A549 (cell line): Measurements from ENCODE around the gene TRIM15. TPM values are rescaled to one million over a fixed set of nuclear protein-coding genes. Genes with fewer than 3 reads are reported as not detected.

Source experiments
- ATAC-seq, 2 experiments: fragments of 200-7000 bp in 1 of 2; fragments of >200 bp in 1 of 2; cut with Nextera tagmentation in 1 of 2; cut with Tn5 transposase in 1 of 2; 3 replicates each; pipeline versions ENCODE4 v1.8.0 to v1.9.1; 2018 to 2020; ENCODE audit warnings: mild to moderate bottlenecking in 1 of 2, moderate library complexity in 1 of 2
- CTCF ChIA-PET: fragments of 300-600 bp; sonication (Branson Sonifier 250); formaldehyde crosslinking; extraction: SDS; loops from one replicate; lab custom pipeline; 2021; ENCODE audit warnings: antibody characterized with exemption, inconsistent platforms; lab: Yijun Ruan, JAX
- POLR2A ChIA-PET: fragments of 350-600 bp; formaldehyde crosslinking; extraction: SDS; loops from one replicate; lab custom pipeline; 2021; ENCODE audit warnings: antibody characterized with exemption, inconsistent platforms; lab: Yijun Ruan, JAX
- DNase-seq, 2 experiments: peaks; one replicate each; pipeline versions ENCODE4 v3.0.0 to v3.0.0-alpha.2; 2011 to 2016; ENCODE audit warnings: low read depth in 1 of 2, low spot score in 1 of 2
- FAIRE-seq: peaks from 2 replicates; lab custom pipeline; 2011; peaks lifted over from hg19 to GRCh38; lab: Jason Lieb, UNC
- H3K27ac ChIP-seq, 2 experiments: fragments of >200 bp; sonication (Bioruptor Twin); formaldehyde crosslinking; 3 replicates each; pipeline ENCODE4 v1.5.1; 2016 to 2017
- H3K4me1 ChIP-seq: fragments of >200 bp; sonication (Bioruptor Twin); formaldehyde crosslinking; 3 replicates; pipeline ENCODE4 v1.6.1; 2016
- H3K4me2 ChIP-seq: fragments of >200 bp; sonication (Bioruptor Twin); formaldehyde crosslinking; 3 replicates; pipeline ENCODE4 v1.6.1; 2016
- H3K4me3 ChIP-seq: fragments of >200 bp; sonication (Bioruptor Twin); formaldehyde crosslinking; 3 replicates; pipeline ENCODE4 v1.5.1; 2016
- H3K9me3 ChIP-seq: fragments of >200 bp; sonication (Bioruptor Twin); formaldehyde crosslinking; 3 replicates; pipeline ENCODE4 v1.6.1; 2016
- CBX8 ChIP-seq: fragments of 200-600 bp; sonication (generic); IDR thresholded peaks from 2 replicates; pipeline ENCODE4 v1.6.1; 2016
- CHD2 ChIP-seq: fragments of 150-350 bp; IDR thresholded peaks from 2 replicates; pipeline ENCODE4 v1.6.1; 2014; ENCODE audit warnings: low read length; ENCODE audit not compliant: partially characterized antibody
- E2F6 ChIP-seq: IDR thresholded peaks from 2 replicates; pipeline ENCODE4 v1.6.1; 2012; ENCODE audit warnings: low read depth, borderline replicate concordance
- EHMT2 ChIP-seq: fragments of 200-600 bp; sonication (generic); IDR thresholded peaks from 2 replicates; pipeline ENCODE4 v1.6.1; 2016; ENCODE audit warnings: antibody characterized with exemption, low read depth, mild to moderate bottlenecking, moderate library complexity
- EP300 ChIP-seq, 2 experiments: fragments of >200 bp; sonication (Bioruptor Twin); formaldehyde crosslinking; IDR thresholded peaks; 2 replicates in 1 of 2; 3 replicates in 1 of 2; pipeline ENCODE4 v1.6.1; 2016 to 2017
- FOSB ChIP-seq: fragments of 250-450 bp; sonication (Bioruptor Pico); IDR thresholded peaks from 2 replicates; pipeline ENCODE4 v1.5.0; 2020; ENCODE audit warnings: mild to moderate bottlenecking, moderate library complexity
- HES2 ChIP-seq: fragments of >200 bp; sonication (Bioruptor Twin); formaldehyde crosslinking; IDR thresholded peaks from 2 replicates; pipeline ENCODE4 v1.6.1; 2016
- HEYL ChIP-seq: fragments of 250-450 bp; sonication (Bioruptor Pico); IDR thresholded peaks from 2 replicates; pipeline ENCODE4 v1.8.0; 2021; ENCODE audit warnings: mild to moderate bottlenecking, moderate library complexity
- HMGXB4 ChIP-seq: fragments of 250-450 bp; sonication (Bioruptor Pico); IDR thresholded peaks from 2 replicates; pipeline ENCODE4 v1.5.0; 2021; ENCODE audit warnings: mild to moderate bottlenecking, moderate library complexity, borderline replicate concordance
- JUN ChIP-seq, 2 experiments: fragments of >200 bp; sonication (Bioruptor Twin); formaldehyde crosslinking; IDR thresholded peaks; 2 replicates in 1 of 2; 3 replicates in 1 of 2; pipeline ENCODE4 v1.6.1; 2016 to 2017
- PHF8 ChIP-seq: fragments of 200-600 bp; sonication (generic); IDR thresholded peaks from 2 replicates; pipeline ENCODE4 v1.6.1; 2016; ENCODE audit warnings: low read depth, mild to moderate bottlenecking, antibody characterized with exemption, moderate library complexity, borderline replicate concordance
- RAD21 ChIP-seq, 2 experiments: fragments of >200 bp in 1 of 2; sonication (Bioruptor Twin) in 1 of 2; formaldehyde crosslinking in 1 of 2; IDR thresholded peaks in 1 of 2; conservative IDR thresholded peaks in 1 of 2; 2 replicates in 1 of 2; 3 replicates in 1 of 2; pipeline ENCODE4 v1.6.1; 2012 to 2018; ENCODE audit warnings: inconsistent platforms in 1 of 2
- RCOR1 ChIP-seq: fragments of 150-350 bp; IDR thresholded peaks from 2 replicates; pipeline ENCODE4 v1.6.1; 2014; ENCODE audit warnings: antibody characterized with exemption, low read length, low read depth
- RNF2 ChIP-seq: fragments of 200-600 bp; sonication (generic); IDR thresholded peaks from 2 replicates; pipeline ENCODE4 v1.6.1; 2016; ENCODE audit warnings: low read depth, mild to moderate bottlenecking, antibody characterized with exemption, moderate library complexity, borderline replicate concordance
- SMC3 ChIP-seq: fragments of >200 bp; sonication (Bioruptor Twin); formaldehyde crosslinking; IDR thresholded peaks from 3 replicates; pipeline ENCODE4 v1.6.1; 2018; ENCODE audit warnings: inconsistent platforms
- TFCP2L1 ChIP-seq: fragments of 250-450 bp; sonication (Bioruptor Pico); IDR thresholded peaks from 2 replicates; pipeline ENCODE4 v1.5.0; 2021; ENCODE audit warnings: mild to moderate bottlenecking
- ZC3H11A ChIP-seq: fragments of 450-650 bp; IDR thresholded peaks from 2 replicates; pipeline ENCODE4 v1.6.1; 2014; ENCODE audit warnings: antibody characterized with exemption, mild to moderate bottlenecking
- ZNF302 ChIP-seq: fragments of 250-450 bp; sonication (Bioruptor Pico); IDR thresholded peaks from 2 replicates; pipeline ENCODE4 v1.9.0; 2021; ENCODE audit warnings: inconsistent platforms, mild to moderate bottlenecking, moderate library complexity
- ZSCAN20 ChIP-seq: fragments of 250-450 bp; sonication (Bioruptor Pico); IDR thresholded peaks from 2 replicates; pipeline ENCODE4 v1.8.0; 2022; ENCODE audit warnings: mild to moderate bottlenecking, moderate library complexity
- WGBS: methylation state at CpG from one replicate; pipeline ENCODE4 v1.1.6; 2017; ENCODE audit errors: missing lambda C conversion rate; 5-methylcytosine and 5-hydroxymethylcytosine counted together
- polyA plus RNA-seq, 4 experiments: library from polyadenylated mRNA; depleted of rRNA in 3 of 4; stranded (reverse); fragments of >200 nt; fragmentation: RNase III in 1 of 4; extraction: RNeasy Plus Mini Kit Qiagen cat#74134 plus additional on column Dnase treatment in 1 of 4; gene quantifications; 2 replicates in 3 of 4; 3 replicates in 1 of 4; pipeline ENCODE4 v1.2.3, GENCODE V29; 2011 to 2017
- TF ChIP-seq, protein P1 (sequence below): fragments of >200 bp; sonication (Bioruptor Twin); formaldehyde crosslinking; IDR thresholded peaks from 3 replicates; pipeline ENCODE4 v1.5.1; 2016
- TF ChIP-seq, protein P2 (sequence below): IDR thresholded peaks from 2 replicates; pipeline ENCODE4 v1.6.1; 2012
- TF ChIP-seq, protein P3 (sequence below): fragments of 450-650 bp; IDR thresholded peaks from 2 replicates; pipeline ENCODE4 v1.6.1; 2014; ENCODE audit warnings: antibody characterized with exemption
- TF ChIP-seq, protein P4 (sequence below): fragments of >200 bp; sonication (Bioruptor Twin); formaldehyde crosslinking; IDR thresholded peaks from 3 replicates; pipeline ENCODE4 v1.6.1; 2016

Gene TRIM15
- polyA plus RNA-seq, 2 of the 4 experiments (the other 2 are of a cell fraction) = 0.09 to 0.37 TPM

- Histone ChIP-seq H3K4me2 (no peak overlapping the region), H3K27ac (no peak overlapping the region), H3K4me1 (no peaks in the 10 kb centered on the region), H3K9me3 (peaks cover 9% of the 10 kb centered on the region; the same call in 2 of the 3 replicates), H3K4me3 (no peak overlapping the region)
- no peak for DNase-seq
- ATAC-seq = no peak
- ChIA-PET POLR2A (no interaction called here), CTCF (no interaction called here)
- 32% methylated on average over 1 of the region's 1 CpG for WGBS
- TF ChIP-seq JUN (IDR thresholded peaks at IDR 0.05) = no peak
- no peak for TF ChIP-seq SMC3
- TF ChIP-seq ZSCAN20 (CRISPR knock-in tag) = no peak
- no peak for TF ChIP-seq RAD21 (conservative IDR thresholded peaks at IDR 0.05 in 1 of 2, IDR thresholded peaks at IDR 0.05 in 1 of 2)
- TF ChIP-seq, protein P1, sequence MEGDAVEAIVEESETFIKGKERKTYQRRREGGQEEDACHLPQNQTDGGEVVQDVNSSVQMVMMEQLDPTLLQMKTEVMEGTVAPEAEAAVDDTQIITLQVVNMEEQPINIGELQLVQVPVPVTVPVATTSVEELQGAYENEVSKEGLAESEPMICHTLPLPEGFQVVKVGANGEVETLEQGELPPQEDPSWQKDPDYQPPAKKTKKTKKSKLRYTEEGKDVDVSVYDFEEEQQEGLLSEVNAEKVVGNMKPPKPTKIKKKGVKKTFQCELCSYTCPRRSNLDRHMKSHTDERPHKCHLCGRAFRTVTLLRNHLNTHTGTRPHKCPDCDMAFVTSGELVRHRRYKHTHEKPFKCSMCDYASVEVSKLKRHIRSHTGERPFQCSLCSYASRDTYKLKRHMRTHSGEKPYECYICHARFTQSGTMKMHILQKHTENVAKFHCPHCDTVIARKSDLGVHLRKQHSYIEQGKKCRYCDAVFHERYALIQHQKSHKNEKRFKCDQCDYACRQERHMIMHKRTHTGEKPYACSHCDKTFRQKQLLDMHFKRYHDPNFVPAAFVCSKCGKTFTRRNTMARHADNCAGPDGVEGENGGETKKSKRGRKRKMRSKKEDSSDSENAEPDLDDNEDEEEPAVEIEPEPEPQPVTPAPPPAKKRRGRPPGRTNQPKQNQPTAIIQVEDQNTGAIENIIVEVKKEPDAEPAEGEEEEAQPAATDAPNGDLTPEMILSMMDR = no peak
- FAIRE-seq = no peak
These were observed 16.8 kb downstream of the TRIM15 start for GRCh38 chr6:30180145-30180544.

DNA sequence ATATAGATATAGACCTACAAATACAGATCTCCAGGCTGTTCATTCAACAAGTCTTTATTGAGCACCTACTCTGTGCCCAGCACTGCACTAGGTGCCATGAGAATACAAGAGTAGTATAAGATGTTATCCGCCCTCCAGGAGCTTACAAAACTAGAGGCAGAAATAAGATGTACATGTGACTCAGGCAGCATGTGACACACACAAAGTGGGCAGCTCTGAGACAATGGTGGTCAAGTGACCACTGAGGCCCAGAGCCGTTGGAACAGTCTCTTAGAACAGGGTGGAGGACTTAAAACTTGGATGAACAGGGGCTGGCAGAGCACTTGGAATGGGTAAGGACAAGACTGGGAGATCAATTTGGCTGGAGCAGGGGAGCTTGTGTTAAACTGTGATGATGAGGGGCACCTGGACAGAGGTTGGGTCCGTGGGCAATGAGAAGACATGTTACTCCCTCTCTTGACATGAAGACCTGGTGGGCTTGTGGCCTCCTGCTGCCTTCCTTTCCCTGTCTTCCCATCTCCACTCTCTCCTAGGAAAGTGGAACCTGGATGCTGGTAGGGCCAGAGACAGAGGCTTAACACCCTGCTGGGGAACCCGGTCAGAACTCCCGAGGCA is 21.2 kb downstream of the TRIM15 start:
- Histone ChIP-seq H3K4me2 (no peak overlapping the region), H3K4me3 (no peak overlapping the region), H3K4me1 (no peaks in the 10 kb centered on the region), H3K9me3 (peaks cover 5% of the 10 kb centered on the region; the same call in 1 of the 3 replicates), H3K27ac (no peak overlapping the region)
- WGBS = 83% methylated on average over 5 of the region's 5 CpGs
- ATAC-seq = peak in 1 of 2 experiments; percentile 20; a peak in 1 of 6 replicates
- TF ChIP-seq HES2 (no peak), RNF2 (no peak), HMGXB4 (CRISPR knock-in tag) (no peak), TFCP2L1 (CRISPR knock-in tag) (no peak), RCOR1 (no peak), FOSB (CRISPR knock-in tag) (no peak), EP300 (IDR thresholded peaks at IDR 0.05) (no peak), EHMT2 (no peak), CBX8 (no peak)
- POLR2A ChIA-PET = no interaction called here
- CTCF ChIA-PET = interaction anchor here (0.6 to 1.3 kb wide), 3 partner anchors 54 to 83 kb away, joined by 3 to 4 read pairs (median 3); no protein-coding TSS in a partner anchor
- DNase-seq = no peak
- FAIRE-seq = no peak

GRCh38 chr6:30185846-30186484 is 22.6 kb downstream of the TRIM15 start:
- H3K4me1 ChIP-seq = no peaks in the 10 kb centered on the region
- no peak for DNase-seq
- H3K9me3 ChIP-seq = no peaks in the 10 kb centered on the region
- no peak overlapping the region for H3K4me2 ChIP-seq
- no peak overlapping the region for H3K27ac ChIP-seq
- ChIA-PET POLR2A (no interaction called here), CTCF (no interaction called here)
- WGBS = 93% methylated on average over 14 of the region's 20 CpGs
- H3K4me3 ChIP-seq = no peak overlapping the region
- FAIRE-seq = no peak
- no peak for ATAC-seq
- TF ChIP-seq CHD2 (no peak), RAD21 (conservative IDR thresholded peaks at IDR 0.05 in 1 of 2, IDR thresholded peaks at IDR 0.05 in 1 of 2) (no peak), E2F6 (no peak), PHF8 (no peak), ZC3H11A (no peak), HEYL (CRISPR knock-in tag) (no peak), ZNF302 (no peak)
- TF ChIP-seq, protein P2, sequence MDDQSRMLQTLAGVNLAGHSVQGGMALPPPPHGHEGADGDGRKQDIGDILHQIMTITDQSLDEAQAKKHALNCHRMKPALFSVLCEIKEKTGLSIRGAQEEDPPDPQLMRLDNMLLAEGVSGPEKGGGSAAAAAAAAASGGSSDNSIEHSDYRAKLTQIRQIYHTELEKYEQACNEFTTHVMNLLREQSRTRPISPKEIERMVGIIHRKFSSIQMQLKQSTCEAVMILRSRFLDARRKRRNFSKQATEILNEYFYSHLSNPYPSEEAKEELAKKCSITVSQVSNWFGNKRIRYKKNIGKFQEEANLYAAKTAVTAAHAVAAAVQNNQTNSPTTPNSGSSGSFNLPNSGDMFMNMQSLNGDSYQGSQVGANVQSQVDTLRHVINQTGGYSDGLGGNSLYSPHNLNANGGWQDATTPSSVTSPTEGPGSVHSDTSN = no peak
- TF ChIP-seq, protein P3, sequence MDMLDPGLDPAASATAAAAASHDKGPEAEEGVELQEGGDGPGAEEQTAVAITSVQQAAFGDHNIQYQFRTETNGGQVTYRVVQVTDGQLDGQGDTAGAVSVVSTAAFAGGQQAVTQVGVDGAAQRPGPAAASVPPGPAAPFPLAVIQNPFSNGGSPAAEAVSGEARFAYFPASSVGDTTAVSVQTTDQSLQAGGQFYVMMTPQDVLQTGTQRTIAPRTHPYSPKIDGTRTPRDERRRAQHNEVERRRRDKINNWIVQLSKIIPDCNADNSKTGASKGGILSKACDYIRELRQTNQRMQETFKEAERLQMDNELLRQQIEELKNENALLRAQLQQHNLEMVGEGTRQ = no peak
- TF ChIP-seq, protein P4, sequence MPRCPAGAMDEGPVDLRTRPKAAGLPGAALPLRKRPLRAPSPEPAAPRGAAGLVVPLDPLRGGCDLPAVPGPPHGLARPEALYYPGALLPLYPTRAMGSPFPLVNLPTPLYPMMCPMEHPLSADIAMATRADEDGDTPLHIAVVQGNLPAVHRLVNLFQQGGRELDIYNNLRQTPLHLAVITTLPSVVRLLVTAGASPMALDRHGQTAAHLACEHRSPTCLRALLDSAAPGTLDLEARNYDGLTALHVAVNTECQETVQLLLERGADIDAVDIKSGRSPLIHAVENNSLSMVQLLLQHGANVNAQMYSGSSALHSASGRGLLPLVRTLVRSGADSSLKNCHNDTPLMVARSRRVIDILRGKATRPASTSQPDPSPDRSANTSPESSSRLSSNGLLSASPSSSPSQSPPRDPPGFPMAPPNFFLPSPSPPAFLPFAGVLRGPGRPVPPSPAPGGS = no peak
